GM23338 (cell line): ENCODE measurements around the gene ZNF783.

Source experiments
- CTCF ChIP-seq, 2 experiments: fragments of 200-600 bp in 1 of 2; sonication (generic) in 1 of 2; conservative IDR thresholded peaks; 2 replicates each; pipeline versions ENCODE4 v1.5.1 to v1.6.1; 2016 to 2017; ENCODE audit warnings: antibody characterized with exemption in 2 of 2, low read depth in 2 of 2, mild to moderate bottlenecking in 2 of 2, moderate library complexity in 1 of 2
- EZH2 ChIP-seq: fragments of 200-600 bp; sonication (generic); IDR thresholded peaks from one replicate; pipeline ENCODE4 v1.8.0; 2017; ENCODE audit warnings: antibody characterized with exemption, mild to moderate bottlenecking, low read depth; ENCODE audit not compliant: unreplicated experiment
- POLR2AphosphoS5 ChIP-seq: IDR thresholded peaks from 2 replicates; pipeline ENCODE4 v1.6.1; 2016; ENCODE audit warnings: antibody characterized with exemption, low read depth
- ZNF462 ChIP-seq: fragments of 250-450 bp; sonication (Bioruptor Pico); IDR thresholded peaks from 2 replicates; pipeline ENCODE4 v1.5.0; 2020; ENCODE audit warnings: mild to moderate bottlenecking, moderate library complexity

GRCh38 chr7:149333321-149333717 is 71.3 kb downstream of the ZNF783 start:
- TF ChIP-seq CTCF (conservative IDR thresholded peaks at IDR 0.05; ENCODE audit: low read depth in 2 of 2) (no peak), POLR2AphosphoS5 (no peak), ZNF462 (CRISPR knock-in tag) (no peak), EZH2 (no peak)
